Brain microvascular endothelial cell (primary cell): ENCODE measurements around the gene GFPT2.

ENCODE experiments used
- DNase-seq: peaks from one replicate; pipeline ENCODE4 v3.0.0-alpha.2; 2020
- H3K27ac ChIP-seq: fragments of 250-450 bp; sonication (Bioruptor Pico); 2 replicates; pipeline ENCODE4 v1.5.1; 2020; ENCODE audit warnings: mild to moderate bottlenecking, moderate library complexity
- H3K27me3 ChIP-seq: fragments of 250-450 bp; sonication (Bioruptor Pico); replicated peaks from 2 replicates; pipeline ENCODE4 v1.5.1; 2020; ENCODE audit warnings: mild to moderate bottlenecking
- H3K36me3 ChIP-seq: fragments of 250-450 bp; sonication (Bioruptor Pico); replicated peaks from 2 replicates; pipeline ENCODE4 v1.5.1; 2020; ENCODE audit warnings: mild to moderate bottlenecking
- H3K4me3 ChIP-seq: 2 replicates; pipeline ENCODE4 v1.5.1; 2011; ENCODE audit warnings: low read depth, mild to moderate bottlenecking, control low read depth, low read length, moderate library complexity
- in situ Hi-C: cut with HindIII; loops from 2 replicates; pipeline ENCODE4 v1.10.0; 2017; ENCODE audit warnings: low sequenced_read_pairs, low pct_ligation_motif_present
- TF ChIP-seq, protein P1 (sequence below): IDR thresholded peaks from 2 replicates; pipeline ENCODE4 v1.5.1; 2011; ENCODE audit warnings: low read depth, mild to moderate bottlenecking, moderate library complexity, low read length, control low read depth, inconsistent platforms; ENCODE audit errors: missing control alignments

GFPT2 gene

DNA sequence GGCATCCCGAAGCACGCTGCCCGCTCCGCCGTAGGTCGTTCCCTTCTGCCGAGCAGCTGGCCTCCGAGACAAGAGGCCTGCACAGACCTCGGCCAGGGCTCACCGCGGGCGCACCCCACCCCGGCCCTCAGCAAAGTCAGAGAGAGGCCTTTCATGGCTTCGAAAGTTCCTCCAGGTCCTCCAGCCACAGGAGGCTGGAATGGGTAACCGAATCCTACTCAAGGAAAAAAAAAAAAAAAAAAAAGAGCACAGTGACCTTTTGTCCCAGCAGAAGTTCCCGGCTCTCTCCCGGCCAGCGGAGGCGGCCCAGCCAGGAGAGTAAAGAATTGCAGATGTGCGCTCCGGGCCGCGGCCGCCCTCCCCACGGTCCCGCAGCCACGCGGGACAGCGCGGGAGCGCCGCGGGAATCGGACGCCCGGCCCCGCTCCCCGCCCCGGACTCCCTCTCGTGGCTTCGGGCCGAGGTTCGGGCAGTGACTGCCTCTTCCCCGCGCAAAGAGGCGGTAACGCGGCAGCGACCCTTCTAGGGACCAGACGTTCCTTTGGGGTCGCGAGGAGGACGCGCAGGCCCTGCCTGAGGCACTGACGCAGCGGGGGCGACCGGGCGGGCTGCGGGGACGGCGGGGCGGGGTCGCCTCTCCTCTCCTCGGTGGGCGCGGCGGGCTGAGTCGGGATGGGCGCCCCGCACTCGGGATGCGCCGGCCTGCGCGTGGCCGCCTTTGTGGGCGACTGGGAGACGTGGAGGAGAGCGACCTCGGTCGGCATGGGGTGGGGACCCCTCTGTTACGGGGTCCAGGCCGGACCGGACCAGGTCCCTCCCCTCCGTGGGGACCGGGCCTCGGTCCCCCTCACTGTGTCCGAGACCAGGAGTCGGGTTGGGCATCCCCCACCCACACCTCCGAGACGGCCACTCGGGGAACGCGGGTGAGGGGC lies 754 bp downstream of the GFPT2 start:
- no peak for DNase-seq
- Histone ChIP-seq H3K36me3 (no peaks in the 10 kb centered on the region), H3K27ac (no peak overlapping the region), H3K27me3 (no peaks in the 10 kb centered on the region), H3K4me3 (peak overlapping the region; percentile 81)
- in situ Hi-C loops = no loop called here
- TF ChIP-seq, protein P1, sequence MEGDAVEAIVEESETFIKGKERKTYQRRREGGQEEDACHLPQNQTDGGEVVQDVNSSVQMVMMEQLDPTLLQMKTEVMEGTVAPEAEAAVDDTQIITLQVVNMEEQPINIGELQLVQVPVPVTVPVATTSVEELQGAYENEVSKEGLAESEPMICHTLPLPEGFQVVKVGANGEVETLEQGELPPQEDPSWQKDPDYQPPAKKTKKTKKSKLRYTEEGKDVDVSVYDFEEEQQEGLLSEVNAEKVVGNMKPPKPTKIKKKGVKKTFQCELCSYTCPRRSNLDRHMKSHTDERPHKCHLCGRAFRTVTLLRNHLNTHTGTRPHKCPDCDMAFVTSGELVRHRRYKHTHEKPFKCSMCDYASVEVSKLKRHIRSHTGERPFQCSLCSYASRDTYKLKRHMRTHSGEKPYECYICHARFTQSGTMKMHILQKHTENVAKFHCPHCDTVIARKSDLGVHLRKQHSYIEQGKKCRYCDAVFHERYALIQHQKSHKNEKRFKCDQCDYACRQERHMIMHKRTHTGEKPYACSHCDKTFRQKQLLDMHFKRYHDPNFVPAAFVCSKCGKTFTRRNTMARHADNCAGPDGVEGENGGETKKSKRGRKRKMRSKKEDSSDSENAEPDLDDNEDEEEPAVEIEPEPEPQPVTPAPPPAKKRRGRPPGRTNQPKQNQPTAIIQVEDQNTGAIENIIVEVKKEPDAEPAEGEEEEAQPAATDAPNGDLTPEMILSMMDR = no peak

DNA sequence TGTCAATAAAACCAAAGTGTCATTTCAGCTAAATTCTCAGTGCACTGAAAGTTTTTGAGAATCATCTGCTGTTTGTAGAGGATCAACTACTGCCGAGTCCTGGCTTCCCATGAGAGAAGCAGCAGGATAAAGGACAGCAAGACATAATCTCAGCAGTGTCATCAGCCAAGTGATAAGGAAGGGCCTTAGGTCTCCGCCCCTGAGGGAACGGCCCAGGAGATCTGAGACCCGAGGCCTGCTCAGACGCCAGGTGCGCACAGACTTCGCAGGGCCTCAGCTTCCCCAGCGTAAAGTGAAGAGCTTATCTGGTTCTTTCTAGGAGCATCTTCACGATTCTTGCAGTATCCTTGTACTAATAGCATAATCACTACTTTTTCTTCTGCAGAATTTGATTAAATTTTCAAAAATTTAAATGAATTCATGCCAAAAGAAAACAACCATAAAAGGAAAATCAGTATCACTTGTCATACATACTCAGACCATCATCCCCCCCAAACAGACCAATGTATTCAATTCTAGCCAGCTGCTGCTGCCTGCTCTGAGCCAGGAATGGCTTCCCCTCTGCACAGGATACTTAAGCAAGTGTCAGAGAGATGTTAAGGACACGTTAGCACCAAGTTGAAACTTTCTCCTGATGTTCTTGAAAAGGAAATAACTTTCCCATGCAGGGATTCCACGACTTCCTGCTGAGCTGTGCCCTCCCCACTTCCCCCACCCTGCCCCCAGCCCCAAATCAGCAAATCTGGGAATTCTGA lies 2.2 kb downstream of the GFPT2 start:
- Histone ChIP-seq H3K36me3 (no peaks in the 10 kb centered on the region), H3K27me3 (no peaks in the 10 kb centered on the region), H3K4me3 (peak overlapping the region; percentile 81), H3K27ac (no peak overlapping the region)
- DNase-seq = no peak
- in situ Hi-C loops = no loop called here
- TF ChIP-seq, protein P1 = no peak

DNA sequence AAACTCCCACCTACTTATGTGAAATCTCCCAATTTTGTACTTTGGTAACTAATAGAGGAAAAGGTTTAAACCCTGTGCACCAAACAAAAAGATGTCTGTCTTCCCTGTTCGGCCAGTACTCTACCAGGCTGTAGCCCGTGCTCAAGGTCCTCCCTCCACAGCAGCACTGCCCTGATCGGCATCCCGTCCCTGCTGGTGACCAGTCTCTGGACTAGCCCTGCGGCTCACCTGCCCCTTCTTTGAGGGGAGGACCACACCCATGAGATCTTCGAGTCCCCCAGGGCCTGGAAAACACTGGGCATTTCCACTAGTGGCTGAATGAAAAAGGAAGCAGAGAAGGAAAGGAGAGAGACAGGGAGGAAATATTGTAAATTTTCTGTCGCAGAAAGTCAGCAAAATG lies 2.8 kb downstream of the GFPT2 start:
- Histone ChIP-seq H3K4me3 (peak overlapping the region; percentile 81), H3K27me3 (no peaks in the 10 kb centered on the region), H3K27ac (no peak overlapping the region), H3K36me3 (no peaks in the 10 kb centered on the region)
- TF ChIP-seq, protein P1 = no peak
- in situ Hi-C loops = no loop called here
- no peak for DNase-seq

DNA sequence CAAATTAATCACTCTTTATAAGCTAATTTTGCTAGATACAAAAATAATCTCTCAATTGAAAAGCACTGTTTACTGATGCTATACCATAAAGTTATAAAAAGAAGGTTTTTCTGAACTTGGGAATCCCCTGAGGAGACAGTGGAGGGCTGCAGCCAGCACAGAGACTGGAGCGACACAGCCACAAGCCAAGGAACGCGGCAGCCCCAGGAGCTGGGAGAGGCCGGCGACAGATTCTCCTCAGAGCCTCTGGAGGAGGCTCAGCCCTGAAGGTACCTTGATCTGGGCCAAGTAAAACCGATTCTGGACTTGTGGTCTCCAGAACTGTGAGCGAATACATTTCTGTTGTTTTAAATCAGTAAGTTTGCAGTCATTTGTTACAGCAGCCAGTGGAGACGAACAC lies 3.7 kb downstream of the GFPT2 start:
- TF ChIP-seq, protein P1 = no peak
- Histone ChIP-seq H3K36me3 (no peaks in the 10 kb centered on the region), H3K27ac (no peak overlapping the region), H3K27me3 (no peaks in the 10 kb centered on the region), H3K4me3 (no peak overlapping the region)
- in situ Hi-C loops = no loop called here
- DNase-seq = no peak

DNA sequence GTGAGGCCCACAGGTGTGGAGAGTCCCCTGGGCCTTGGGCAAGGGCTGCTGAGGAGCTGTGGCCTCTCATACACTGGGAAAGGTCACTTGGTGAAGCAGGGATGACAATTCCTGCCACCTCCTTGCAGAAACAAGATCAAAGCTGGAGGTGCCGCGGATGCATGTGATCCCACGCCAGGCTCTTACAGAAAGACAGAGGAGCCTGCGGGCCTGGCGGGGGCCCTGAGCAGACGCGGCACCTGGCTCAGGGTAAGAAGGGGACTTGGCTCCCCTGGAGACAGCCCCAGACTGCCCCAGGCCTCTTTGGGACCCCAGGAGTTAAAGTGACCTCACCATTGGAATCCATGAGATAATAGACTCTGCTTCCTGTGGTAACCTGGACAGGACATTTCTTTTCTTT lies 4.8 kb downstream of the GFPT2 start:
- Histone ChIP-seq H3K36me3 (no peaks in the 10 kb centered on the region), H3K27ac (no peak overlapping the region), H3K27me3 (no peaks in the 10 kb centered on the region), H3K4me3 (no peak overlapping the region)
- TF ChIP-seq, protein P1 = no peak
- no peak for DNase-seq
- in situ Hi-C loops = no loop called here
